Measurements from ENCODE around the gene RET.

Gene RET

DNA sequence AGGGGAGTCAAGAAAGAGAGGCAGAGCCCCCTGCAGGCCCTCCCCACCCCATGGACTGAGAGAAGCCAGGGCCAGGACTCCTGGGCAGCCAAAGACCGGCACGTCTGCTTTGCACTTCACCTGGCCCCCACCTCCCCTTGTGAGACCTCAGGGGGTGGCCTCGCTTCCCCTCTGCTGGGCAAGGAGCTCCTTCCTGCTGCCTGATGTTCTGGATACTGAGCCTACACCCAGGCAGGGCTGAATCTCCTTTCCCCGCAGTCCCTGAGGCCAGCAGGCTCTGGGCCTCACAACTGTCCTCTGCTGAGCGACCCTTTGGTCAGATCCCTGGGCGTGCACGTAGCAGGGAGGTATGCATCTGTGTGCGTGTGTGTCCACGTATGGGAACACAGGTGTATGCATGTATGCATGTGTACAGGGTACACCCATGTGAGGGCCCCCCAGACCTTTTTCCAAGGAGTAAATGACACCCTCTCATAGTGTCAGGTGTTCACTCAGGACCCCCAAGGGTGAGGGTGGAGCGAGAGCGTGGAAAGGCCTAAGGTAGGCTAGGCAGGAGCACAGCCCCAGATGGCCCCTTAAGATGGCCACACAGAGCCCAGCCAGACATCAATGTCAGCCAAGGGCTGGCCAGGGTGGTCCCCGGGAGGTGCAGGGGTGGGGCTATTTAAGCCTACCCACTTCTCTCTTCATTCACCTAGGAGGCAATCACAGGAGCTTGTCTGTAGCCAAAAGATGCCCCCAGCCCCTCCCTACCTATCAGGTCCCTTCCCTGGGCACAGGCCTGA lies 1.9 kb upstream of the RET start:
- Histone ChIP-seq H3K4me1 (ENCODE audit: insufficient read depth, insufficient read length) (peaks cover 11% of the 10 kb centered on the region), H3K9ac (ENCODE audit: insufficient read length, low read depth) (no peak overlapping the region), H3K4me3 (ENCODE audit: insufficient read length, low read depth) (no peak overlapping the region), H3K9me3 (ENCODE audit: insufficient read depth, low read length) (no peaks in the 10 kb centered on the region), H3K27me3 (ENCODE audit: insufficient read depth, insufficient read length) (peaks cover 30% of the 10 kb centered on the region), H3K36me3 (ENCODE audit: insufficient read depth, insufficient read length, low read length) (no peaks in the 10 kb centered on the region)
- no peak for TF ChIP-seq SUZ12 (IDR thresholded peaks at IDR 0.05; ENCODE audit: extremely low read depth, insufficient read depth, insufficient read length)
- no peak for TF ChIP-seq YY1 (IDR thresholded peaks at IDR 0.05; ENCODE audit: insufficient read depth, insufficient read length)
- TF ChIP-seq ZNF274 (IDR thresholded peaks at IDR 0.05; ENCODE audit: low read depth, low read length) = no peak
- DNase-seq (ENCODE audit: low read depth, low spot score) = no peak

DNA sequence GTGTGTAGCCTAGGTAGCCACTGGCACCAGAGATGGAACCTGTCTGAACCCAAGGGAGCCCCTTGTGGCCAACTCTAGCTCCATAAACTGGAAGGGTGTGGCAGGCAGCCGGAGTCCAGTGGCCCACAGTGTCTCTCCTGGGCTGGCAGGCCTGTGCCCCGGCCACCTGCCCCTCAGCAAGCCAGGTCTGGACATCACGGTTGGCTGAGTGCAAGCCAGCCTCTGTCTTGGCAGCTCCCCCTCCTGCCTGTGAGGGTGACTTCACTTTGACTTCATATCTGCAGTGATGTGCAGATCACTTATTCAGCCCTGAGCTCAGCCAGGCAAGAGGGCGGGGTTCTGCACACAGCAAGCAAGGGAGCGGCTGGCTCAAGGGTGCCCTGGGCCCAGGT lies 1.3 kb upstream of the RET start:
- TF ChIP-seq SUZ12 (IDR thresholded peaks at IDR 0.05; ENCODE audit: extremely low read depth, insufficient read depth, insufficient read length) (no peak), ZNF274 (IDR thresholded peaks at IDR 0.05; ENCODE audit: low read depth, low read length) (no peak), YY1 (IDR thresholded peaks at IDR 0.05; ENCODE audit: insufficient read depth, insufficient read length) (no peak)
- H3K36me3 ChIP-seq (ENCODE audit: insufficient read depth, insufficient read length, low read length) = no peaks in the 10 kb centered on the region
- H3K27me3 ChIP-seq (ENCODE audit: insufficient read depth, insufficient read length) = peaks cover 30% of the 10 kb centered on the region
- no peak overlapping the region for H3K9ac ChIP-seq (ENCODE audit: insufficient read length, low read depth)
- H3K9me3 ChIP-seq (ENCODE audit: insufficient read depth, low read length) = no peaks in the 10 kb centered on the region
- peaks cover 11% of the 10 kb centered on the region for H3K4me1 ChIP-seq (ENCODE audit: insufficient read depth, insufficient read length)
- H3K4me3 ChIP-seq (ENCODE audit: insufficient read length, low read depth) = no peak overlapping the region
- no peak for DNase-seq (ENCODE audit: low read depth, low spot score)

- H3K27me3 ChIP-seq (ENCODE audit: insufficient read depth, insufficient read length) = peaks cover 30% of the 10 kb centered on the region
- no peaks in the 10 kb centered on the region for H3K36me3 ChIP-seq (ENCODE audit: insufficient read depth, insufficient read length, low read length)
- peaks cover 11% of the 10 kb centered on the region for H3K4me1 ChIP-seq (ENCODE audit: insufficient read depth, insufficient read length)
- DNase-seq (ENCODE audit: low read depth, low spot score) = no peak
- H3K4me3 ChIP-seq (ENCODE audit: insufficient read length, low read depth) = peak overlapping the region; percentile 67
- TF ChIP-seq YY1 (IDR thresholded peaks at IDR 0.05; ENCODE audit: insufficient read depth, insufficient read length) (no peak), SUZ12 (IDR thresholded peaks at IDR 0.05; ENCODE audit: extremely low read depth, insufficient read depth, insufficient read length) (no peak), ZNF274 (IDR thresholded peaks at IDR 0.05; ENCODE audit: low read depth, low read length) (no peak)
- no peaks in the 10 kb centered on the region for H3K9me3 ChIP-seq (ENCODE audit: insufficient read depth, low read length)
- H3K9ac ChIP-seq (ENCODE audit: insufficient read length, low read depth) = peak overlapping the region; percentile 24
Measured at GRCh38 chr10:43076311-43076875, 476 bp upstream of the RET start.

DNA sequence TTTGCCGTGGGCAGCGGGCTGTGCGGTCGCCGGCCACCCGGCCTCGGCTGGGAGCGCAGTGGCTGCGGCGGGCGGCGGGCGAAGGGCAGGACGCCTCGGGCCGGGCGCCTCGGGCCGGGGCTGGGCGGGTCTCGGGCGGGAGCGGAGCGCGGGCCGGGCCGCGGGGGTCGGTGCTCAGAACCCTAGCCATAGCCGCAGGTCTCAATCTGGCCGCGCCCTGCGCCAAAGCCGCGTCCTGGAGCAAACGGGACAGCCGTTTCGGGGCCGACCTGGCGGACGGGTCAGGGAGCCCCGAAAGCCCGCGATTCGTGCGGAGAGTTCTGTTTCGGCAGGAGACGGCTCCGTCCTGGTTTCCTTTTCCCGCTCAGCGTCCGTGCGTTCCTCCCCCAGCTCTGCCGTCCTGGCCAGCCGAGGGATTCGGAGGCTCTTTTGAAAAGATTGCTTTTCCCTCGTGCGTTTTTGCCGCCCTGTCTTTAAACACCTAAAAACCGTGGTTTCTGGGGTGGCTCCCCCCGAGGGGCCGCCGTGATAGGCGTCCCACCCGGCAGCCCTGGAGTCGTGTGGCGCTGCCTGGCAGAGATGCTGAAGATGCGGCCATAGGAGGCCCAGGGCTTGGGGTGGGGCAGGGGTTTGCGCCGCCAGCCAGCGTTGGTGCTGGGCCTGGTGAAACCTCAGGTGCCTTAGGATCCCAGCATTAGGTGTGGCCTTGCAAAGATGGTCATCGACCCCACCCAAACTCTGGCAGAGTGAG lies 727 bp downstream of the RET start:
- Histone ChIP-seq H3K9ac (ENCODE audit: insufficient read length, low read depth) (peak overlapping the region; percentile 85), H3K27me3 (ENCODE audit: insufficient read depth, insufficient read length) (peaks cover 30% of the 10 kb centered on the region), H3K4me1 (ENCODE audit: insufficient read depth, insufficient read length) (peaks cover 11% of the 10 kb centered on the region), H3K4me3 (ENCODE audit: insufficient read length, low read depth) (peak overlapping the region; percentile 69), H3K9me3 (ENCODE audit: insufficient read depth, low read length) (no peaks in the 10 kb centered on the region), H3K36me3 (ENCODE audit: insufficient read depth, insufficient read length, low read length) (no peaks in the 10 kb centered on the region)
- no peak for DNase-seq (ENCODE audit: low read depth, low spot score)
- no peak for TF ChIP-seq SUZ12 (IDR thresholded peaks at IDR 0.05; ENCODE audit: extremely low read depth, insufficient read depth, insufficient read length)
- TF ChIP-seq ZNF274 (IDR thresholded peaks at IDR 0.05; ENCODE audit: low read depth, low read length) = no peak
- no peak for TF ChIP-seq YY1 (IDR thresholded peaks at IDR 0.05; ENCODE audit: insufficient read depth, insufficient read length)

DNA sequence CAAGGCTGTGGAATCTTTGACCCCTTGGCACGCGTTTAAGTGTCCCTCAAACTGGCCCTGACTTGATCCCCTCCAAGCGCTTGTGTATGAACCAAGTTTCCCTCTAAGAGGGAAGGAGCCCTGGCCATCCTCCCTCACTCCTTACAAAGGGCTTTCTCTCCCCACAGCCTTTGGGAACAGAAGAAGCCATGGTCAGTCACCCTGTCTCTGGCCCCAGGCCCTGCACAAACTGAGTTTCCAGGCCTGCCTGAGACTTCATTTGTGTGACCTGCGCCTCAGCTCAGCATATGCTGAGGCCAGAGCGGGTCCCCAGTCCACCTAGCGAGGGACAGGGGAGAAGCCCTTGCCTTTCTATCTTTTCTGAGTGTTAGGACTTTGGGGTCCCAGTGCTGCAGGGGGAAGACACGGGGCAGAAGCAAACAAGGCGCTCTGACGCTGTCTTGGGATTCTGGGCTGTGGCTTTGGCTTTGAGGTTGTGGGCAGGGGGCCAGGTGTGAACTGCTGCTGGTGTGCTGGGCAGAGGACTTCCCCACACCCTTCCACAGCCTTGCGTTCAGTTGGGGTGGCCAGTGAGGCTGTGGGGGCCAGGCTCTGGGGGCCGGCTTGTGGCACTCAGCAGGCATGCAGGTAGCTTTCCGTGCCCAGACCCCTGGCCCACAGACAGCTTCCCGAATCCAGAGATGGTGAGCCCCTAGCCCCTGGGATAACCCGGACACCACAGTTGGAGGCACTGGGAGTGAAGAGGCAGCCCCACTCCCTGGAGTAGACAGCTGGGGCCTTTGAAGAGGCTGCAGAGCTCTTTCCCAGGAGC lies 1.5 kb downstream of the RET start:
- peaks cover 30% of the 10 kb centered on the region for H3K27me3 ChIP-seq (ENCODE audit: insufficient read depth, insufficient read length)
- DNase-seq (ENCODE audit: low read depth, low spot score) = no peak
- H3K36me3 ChIP-seq (ENCODE audit: insufficient read depth, insufficient read length, low read length) = no peaks in the 10 kb centered on the region
- peak overlapping the region; percentile 69 for H3K4me3 ChIP-seq (ENCODE audit: insufficient read length, low read depth)
- H3K9me3 ChIP-seq (ENCODE audit: insufficient read depth, low read length) = no peaks in the 10 kb centered on the region
- H3K4me1 ChIP-seq (ENCODE audit: insufficient read depth, insufficient read length) = peaks cover 11% of the 10 kb centered on the region
- TF ChIP-seq YY1 (IDR thresholded peaks at IDR 0.05; ENCODE audit: insufficient read depth, insufficient read length) = no peak
- no peak for TF ChIP-seq ZNF274 (IDR thresholded peaks at IDR 0.05; ENCODE audit: low read depth, low read length)
- no peak for TF ChIP-seq SUZ12 (IDR thresholded peaks at IDR 0.05; ENCODE audit: extremely low read depth, insufficient read depth, insufficient read length)
- peak overlapping the region; percentile 85 for H3K9ac ChIP-seq (ENCODE audit: insufficient read length, low read depth)

DNA sequence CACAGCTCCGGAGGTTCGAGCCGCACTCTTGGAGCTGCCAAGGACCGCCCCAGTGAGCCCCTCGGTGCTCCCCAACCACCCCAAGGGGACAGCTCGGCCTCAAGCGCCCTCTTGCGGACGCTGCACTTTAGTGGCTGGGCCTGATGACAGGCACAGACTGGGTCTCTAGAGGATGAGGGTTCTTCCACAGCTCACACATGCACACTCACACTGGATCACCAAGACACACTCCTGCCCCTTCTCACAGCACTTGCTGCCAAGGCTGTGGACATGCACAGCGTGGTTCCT lies 2.1 kb downstream of the RET start:
- Histone ChIP-seq H3K9me3 (ENCODE audit: insufficient read depth, low read length) (no peaks in the 10 kb centered on the region), H3K4me3 (ENCODE audit: insufficient read length, low read depth) (no peak overlapping the region), H3K27me3 (ENCODE audit: insufficient read depth, insufficient read length) (peaks cover 30% of the 10 kb centered on the region), H3K9ac (ENCODE audit: insufficient read length, low read depth) (peak overlapping the region; percentile 56), H3K36me3 (ENCODE audit: insufficient read depth, insufficient read length, low read length) (no peaks in the 10 kb centered on the region), H3K4me1 (ENCODE audit: insufficient read depth, insufficient read length) (peaks cover 11% of the 10 kb centered on the region)
- no peak for DNase-seq (ENCODE audit: low read depth, low spot score)
- TF ChIP-seq YY1 (IDR thresholded peaks at IDR 0.05; ENCODE audit: insufficient read depth, insufficient read length) (no peak), SUZ12 (IDR thresholded peaks at IDR 0.05; ENCODE audit: extremely low read depth, insufficient read depth, insufficient read length) (no peak), ZNF274 (IDR thresholded peaks at IDR 0.05; ENCODE audit: low read depth, low read length) (no peak)
